Keratinocyte (primary cell): ENCODE measurements around the gene ENO1.

Experiments used
- EZH2 ChIP-seq: IDR thresholded peaks from one replicate; pipeline ENCODE4 v1.6.1; 2012; ENCODE audit warnings: inconsistent platforms, mild to moderate bottlenecking, low read length, moderate library complexity
- TF ChIP-seq, protein P1 (sequence below), 3 experiments: IDR thresholded peaks in 1 of 3; conservative IDR thresholded peaks in 1 of 3; optimal IDR thresholded peaks in 1 of 3; 2 replicates in 2 of 3; 3 replicates in 1 of 3; pipeline versions ENCODE3 to v1.5.1; 2011; ENCODE audit warnings: low read length in 3 of 3, mild to moderate bottlenecking in 3 of 3, moderate library complexity in 2 of 3, control low read depth in 1 of 3, inconsistent platforms in 1 of 3; ENCODE audit not compliant: insufficient read depth in 2 of 3; ENCODE audit errors: extremely low read depth in 1 of 3

DNA sequence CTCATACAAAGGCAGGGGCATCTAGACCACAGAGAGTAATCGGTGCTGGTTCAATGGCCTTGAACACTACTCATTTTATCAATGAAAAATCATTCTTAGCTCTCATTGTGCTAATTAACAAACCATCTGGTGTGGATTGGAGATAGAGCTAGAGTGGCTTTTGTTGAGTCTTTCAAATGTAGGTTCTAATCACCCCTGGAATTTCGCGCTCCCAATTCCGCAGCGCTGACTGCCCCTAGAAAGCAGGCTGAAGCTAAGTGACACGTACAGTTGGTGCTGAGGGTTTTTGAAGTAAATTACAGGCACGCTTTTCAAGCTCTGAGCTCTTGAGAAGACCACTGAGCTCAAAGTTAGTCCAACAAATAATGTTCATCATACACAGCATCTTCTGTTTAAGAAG is 36.0 kb upstream of the ENO1 start:
- TF ChIP-seq, protein P1, sequence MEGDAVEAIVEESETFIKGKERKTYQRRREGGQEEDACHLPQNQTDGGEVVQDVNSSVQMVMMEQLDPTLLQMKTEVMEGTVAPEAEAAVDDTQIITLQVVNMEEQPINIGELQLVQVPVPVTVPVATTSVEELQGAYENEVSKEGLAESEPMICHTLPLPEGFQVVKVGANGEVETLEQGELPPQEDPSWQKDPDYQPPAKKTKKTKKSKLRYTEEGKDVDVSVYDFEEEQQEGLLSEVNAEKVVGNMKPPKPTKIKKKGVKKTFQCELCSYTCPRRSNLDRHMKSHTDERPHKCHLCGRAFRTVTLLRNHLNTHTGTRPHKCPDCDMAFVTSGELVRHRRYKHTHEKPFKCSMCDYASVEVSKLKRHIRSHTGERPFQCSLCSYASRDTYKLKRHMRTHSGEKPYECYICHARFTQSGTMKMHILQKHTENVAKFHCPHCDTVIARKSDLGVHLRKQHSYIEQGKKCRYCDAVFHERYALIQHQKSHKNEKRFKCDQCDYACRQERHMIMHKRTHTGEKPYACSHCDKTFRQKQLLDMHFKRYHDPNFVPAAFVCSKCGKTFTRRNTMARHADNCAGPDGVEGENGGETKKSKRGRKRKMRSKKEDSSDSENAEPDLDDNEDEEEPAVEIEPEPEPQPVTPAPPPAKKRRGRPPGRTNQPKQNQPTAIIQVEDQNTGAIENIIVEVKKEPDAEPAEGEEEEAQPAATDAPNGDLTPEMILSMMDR (optimal IDR thresholded peaks at IDR 0.05 in 1 of 3, IDR thresholded peaks at IDR 0.05 in 1 of 3, conservative IDR thresholded peaks at IDR 0.05 in 1 of 3; ENCODE audit: extremely low read depth in 1 of 3, insufficient read depth in 2 of 3, low read length in 3 of 3), result no peak
- TF ChIP-seq EZH2, result no peak
